ENCODE measurements around the gene AGAP1.

Gene AGAP1

DNA sequence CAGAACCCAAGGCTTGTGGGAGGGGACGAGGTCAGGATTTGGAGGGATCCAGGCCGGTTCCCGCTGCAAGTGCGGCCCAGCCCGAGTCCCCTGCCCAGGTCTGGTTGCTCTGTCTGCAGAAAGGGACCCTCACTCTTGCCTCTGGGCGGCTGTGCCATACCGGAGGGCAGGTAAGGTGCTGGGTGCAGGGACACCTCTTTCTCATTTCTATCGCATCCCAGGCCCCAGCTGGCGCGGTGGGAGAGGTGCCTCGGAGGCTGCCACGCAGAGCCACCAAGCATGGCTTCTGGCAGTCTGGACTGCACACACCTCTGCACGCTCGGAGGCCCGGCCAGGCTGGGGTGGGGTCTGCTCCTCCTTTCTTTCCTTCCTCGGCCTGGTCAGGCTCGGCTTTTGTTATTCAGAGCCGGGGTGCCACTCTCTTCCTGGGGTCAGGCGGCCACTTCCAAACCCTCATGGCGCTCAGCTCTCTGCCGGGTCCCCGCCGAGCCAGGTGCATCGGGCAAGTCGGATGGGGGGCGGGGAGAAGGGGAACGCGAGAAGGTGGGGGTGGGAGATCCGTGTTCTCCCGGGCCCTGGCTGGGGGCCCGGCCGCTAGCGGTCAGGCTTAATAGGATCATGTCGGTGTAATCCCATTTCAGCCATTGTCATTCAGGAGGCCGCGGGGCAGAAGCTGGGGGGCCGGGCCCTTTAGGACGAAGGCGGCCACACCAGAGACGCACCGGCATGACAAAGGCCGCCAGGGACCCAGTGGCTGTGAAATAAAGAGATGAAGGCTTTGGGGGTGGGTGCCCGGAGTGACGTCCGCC, 665.3 kb downstream of the AGAP1 start:
- no peak for DNase-seq

DNA sequence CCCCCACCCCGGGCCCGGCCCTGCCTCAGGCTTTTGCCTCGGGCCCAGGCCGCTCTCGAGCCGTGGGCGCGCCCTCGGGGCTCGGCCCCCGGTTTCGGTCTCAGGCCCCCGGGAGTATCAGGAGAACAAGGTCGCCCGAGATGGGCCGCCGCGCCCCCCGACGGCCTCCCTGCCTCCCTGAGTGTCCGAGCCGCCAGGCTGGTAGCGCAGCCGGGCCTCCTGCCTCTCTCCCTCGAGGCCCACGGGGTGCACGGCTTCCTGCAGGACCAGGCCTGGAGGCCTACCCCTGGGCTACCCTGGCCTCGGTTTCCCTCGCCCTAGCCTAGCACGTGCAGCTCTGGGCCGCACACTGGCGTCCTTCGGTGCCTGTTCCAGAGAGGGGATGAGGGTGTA, 665.9 kb downstream of the AGAP1 start:
- DNase-seq = no peak

DNA sequence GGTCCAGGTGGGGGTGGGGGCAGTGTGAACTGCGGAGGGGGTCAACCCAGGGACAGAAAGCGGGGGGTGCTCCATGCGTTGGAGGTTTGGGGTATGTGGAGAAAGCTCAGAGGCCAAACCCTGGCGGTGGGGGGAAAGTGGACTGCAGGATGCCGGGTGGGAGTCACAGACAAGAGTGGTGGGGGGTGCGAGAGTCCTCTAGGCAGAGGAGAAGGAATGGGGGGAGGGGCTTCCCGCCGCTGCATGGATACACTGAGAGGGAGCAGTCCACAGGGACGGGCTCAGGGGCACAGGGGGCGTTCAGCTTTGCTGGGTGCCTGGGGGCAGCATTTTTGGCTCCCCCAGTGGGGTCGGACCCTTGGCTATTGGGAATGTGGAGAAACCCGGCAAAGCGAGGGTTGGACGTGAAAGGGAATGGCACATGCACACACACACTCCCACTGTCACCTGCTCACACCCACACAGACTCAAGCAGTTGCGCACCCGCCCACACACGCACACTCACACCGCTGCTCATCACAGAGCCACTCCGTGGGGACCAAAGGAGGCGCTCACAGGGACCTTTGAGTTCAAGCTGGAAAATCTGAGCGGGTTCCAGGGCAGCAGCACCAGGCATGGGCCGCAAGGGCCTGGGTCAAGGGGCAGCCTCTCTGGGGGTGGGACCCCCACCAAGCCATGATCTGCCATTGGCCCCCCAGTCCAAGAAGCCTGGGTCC, 666.7 kb downstream of the AGAP1 start:
- no peak for DNase-seq

DNA sequence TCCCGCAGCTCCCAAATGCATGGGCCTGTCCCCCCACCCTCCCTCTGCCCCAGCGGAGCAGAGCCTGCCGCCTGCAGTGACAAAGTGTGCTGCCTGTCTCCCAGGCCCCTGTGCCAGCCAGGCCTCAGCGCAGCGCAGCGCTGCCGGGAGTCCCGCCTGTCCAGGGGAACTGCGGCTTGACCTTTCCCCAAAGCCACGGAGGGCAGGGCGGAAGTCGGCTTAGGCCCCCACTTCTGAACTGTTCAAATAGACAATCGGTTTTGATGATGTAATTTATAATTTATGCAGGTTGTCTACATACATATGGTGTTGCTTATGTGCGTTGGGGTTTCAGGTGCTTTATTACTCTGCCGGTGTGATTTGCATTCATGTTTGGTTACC, 667.2 kb downstream of the AGAP1 start:
- DNase-seq = no peak

DNA sequence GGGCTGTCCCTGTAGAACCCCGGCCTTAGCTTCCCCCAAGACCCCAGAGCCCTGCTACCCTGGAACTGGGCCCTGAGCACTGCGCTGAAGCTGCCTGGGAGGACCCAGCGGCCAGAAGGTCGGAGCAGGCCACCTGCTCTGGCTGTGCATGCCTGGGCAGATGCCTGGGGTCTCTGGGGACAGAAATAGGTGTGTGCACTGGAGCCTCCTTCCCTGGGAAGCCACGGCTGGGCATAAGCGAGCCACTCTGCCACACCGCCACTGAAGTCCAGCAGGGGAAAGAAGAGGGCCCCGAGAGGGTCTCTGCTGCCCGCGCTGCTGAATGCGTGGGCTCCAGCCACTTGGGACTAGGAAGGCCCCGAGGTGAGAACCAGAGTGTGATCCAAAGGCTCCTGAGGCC, 667.7 kb downstream of the AGAP1 start:
- DNase-seq = no peak

DNA sequence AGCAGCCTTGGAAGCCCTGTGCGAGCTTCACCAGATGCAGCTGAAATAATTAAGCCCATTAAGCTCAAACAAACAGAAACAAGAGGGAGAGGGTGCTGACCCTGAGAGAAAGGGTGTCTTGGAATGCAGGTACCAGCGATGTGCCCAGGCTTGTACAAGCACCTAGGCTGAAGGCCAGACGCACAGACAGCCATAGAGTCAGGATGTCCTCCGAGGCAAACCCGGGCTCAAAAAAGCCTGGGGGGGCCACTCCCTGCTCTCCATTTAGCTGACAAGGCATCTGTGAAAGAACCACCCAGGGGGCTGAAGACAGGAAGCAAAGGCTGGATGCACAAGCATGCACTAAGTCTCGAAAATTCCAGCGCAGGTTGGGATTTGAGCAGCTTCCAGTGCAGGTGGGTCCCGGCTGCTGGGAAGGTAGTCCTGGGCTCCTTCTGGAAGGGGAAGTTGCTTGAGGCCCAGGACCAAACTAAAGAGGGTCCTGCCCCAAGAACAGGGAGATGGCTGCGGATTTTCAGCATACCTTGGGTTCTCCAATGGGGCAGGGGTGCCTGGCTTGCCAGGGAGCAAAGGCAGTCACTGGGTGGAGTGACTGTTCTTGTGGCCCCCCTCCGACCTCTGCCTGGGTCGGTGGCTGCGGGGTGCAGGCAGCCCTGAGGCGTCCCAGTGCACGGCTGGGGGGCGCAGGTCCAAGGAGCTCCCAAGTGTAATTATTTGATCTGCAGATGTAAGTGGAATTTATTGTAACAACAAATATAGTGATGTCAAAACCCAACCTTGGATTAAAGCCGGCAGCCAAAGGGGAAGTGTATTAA, 668.4 kb downstream of the AGAP1 start:
- no peak for DNase-seq

DNA sequence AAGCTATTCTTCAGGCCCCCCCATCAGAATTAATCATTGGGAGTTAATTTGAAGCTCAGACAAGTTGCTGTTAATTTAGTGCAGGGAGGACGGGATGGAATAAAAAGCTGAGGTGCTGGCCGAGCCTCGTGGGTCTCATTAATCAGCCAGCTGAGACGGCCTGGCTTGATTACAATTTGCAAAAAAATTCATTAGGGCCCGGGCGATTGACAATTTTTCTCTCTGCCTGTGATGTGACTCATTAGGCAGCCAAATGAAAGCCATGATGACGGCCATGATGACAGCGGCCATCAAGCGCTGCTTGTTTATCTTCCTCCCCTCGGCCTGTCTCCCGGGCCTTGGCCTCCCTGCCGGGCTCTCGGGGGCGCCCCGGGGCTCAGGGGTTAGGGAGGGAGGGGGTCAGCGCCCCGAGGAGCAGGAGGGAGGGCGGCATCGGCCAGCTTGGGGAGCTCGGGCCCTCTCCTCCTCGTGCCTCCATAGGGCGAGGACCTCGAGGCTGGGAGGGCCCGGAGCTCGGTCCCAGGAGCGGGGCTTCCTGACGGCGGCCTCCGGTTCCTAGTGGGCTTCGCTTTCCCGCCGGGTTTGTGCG, 669.1 kb downstream of the AGAP1 start:
- DNase-seq = no peak

DNA sequence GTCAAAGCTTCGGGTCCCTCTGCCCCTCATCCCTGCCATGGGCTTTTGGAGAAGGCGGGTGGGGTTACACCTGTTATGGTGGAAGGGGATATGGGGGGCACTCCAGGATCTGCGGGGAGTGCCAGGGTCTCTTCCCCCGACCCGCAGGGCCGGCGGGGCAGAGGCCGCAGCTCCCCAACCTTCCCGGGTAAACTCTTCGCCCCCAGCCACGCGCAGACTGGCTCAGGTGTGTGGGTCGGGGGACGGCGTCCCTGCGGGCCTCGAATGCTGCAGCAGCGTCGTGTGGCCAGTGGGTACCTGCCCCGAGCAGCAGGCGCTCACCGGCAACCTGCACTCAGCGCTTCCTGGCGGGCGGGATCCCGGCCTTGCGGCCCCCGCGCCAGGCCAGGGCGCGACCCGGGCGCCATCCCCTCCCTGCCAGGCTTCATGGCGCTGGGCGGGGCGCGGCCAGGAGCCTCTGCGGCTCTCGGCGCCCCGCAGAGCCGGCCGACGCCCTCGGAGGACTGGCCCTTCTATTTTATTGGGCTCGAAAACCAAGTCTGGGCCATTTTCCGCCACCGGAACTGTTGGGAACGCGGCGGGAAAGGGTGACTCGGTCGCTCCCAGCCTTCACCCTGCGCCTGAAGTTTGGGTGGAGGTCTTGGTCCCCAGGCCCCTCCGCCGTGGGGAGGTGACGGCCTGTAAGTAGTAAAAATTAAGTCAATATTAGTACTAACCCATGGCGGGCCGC, 669.8 kb downstream of the AGAP1 start:
- DNase-seq = no peak

DNA sequence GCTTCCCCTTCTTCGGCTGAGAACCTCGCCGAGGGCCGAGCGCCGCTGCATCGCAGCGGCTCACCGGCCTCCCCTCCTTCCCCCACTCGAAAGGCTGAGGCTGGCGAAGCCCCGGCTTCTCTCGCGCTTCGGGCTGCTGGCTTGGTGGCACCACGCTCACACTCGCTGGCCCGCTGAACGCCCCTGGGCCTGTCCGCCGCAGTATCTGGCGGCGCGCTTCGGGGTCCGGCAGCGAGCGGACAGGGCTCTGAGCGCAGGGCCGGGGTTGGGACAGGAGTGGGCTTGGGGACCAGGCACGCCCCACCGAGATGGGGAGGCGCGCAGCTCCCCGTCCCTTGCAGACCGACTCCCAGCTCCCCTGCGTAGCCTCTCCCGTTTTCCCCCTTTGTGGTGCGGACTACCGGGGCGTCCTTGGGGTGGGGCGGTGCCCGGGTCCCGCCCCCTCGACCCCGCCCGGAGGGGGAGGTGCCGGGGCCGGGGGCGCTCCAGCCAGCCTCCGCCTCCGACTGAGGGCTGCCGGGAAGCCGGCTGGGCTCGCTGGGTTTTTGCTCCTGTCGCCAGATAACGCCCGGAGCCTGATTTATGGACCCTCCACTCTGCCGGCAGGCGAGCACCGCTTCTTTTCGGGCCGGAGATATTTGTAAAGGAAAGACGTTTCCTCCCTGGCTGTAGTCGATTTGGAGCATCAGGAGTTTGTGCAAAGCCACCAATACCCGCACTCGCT, 670.5 kb downstream of the AGAP1 start:
- DNase-seq = no peak

DNA sequence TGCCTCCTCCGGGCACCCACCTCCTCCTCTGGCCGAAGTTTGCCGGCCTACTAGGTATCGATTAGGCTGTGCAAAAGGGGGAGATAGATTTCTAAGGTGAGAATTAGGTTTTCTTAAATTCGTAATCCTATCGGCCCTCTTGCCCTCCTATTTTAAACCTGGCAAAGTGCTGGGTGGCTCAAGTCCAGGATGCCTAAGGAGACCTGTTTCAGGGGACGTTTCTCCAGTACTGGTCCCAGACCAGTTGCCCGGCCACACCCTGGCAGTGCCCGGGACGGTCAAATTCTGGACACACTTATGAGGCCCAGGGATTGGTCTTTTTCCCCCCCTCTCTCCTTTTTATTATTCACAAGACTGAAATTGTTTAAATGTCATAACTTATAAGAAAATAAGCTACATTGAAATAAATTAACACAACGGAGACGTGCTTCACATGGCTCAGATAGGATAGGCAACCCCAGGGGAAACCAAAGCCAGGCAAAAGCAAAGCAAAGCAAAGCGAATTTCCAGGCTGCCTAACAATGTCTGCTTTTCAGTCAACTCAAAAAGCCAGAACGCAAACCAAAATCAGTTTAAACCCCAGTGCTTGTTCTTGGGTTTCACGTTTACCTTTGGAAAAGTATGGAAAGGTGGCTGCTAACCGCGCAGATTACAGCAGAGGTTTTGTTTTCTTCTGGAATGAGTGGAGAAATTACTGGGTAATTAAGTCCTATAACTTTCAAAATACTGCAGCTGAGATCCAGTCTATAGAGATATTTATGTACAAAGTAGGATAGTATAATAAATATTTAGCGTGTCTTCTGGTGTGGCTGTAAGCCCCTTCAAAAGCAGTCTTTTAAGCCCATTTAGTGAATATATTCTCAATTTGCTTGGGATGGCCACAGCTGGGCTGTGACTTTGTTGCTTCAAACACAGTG, 671.3 kb downstream of the AGAP1 start:
- no peak for DNase-seq

DNA sequence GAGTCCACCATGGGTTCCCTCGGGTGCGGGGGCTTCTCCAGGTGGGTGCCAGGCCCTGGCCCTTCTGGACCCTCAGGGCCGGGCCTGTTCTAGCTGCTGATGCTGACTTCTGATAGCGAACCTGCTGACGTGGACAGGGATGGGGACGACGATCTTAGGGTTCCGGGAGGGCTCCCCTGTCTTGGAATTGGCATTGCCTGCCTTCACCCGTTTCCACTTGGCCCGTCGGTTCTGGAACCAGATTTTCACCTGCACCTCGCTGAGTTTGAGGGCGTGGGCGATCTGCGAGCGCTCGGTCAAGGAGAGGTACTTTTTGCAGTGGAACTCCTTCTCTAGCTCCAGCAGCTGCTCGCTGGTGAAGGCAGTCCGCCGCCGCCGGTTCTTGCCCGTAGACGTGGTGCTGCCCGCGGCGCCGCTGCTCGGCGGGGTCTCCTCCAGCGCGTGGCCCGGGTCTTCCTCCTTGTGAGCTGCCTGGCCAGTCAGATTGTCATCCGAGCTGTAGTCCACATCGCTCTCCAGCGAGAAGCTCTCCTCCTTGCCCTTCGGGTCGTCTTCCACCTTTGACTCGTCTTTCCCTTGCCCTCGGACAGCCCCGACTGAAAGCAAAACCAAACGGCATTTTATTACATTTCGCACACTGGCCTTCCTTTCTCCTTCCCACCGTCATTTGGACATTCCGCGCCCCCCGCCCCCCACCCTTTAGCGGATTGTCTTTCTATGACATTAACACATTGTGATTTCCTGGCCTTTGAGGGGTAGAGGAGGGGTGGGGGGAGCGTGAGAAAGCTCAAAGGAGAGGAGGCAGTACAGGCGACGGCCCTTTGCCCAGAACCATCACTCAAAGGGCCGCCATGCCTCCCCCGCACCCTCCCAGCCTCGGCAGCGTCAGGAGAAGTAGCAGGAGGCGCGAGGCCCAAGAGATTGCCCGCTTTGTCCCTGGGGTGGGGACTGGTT, 672.3 kb downstream of the AGAP1 start:
- DNase-seq = no peak

DNA sequence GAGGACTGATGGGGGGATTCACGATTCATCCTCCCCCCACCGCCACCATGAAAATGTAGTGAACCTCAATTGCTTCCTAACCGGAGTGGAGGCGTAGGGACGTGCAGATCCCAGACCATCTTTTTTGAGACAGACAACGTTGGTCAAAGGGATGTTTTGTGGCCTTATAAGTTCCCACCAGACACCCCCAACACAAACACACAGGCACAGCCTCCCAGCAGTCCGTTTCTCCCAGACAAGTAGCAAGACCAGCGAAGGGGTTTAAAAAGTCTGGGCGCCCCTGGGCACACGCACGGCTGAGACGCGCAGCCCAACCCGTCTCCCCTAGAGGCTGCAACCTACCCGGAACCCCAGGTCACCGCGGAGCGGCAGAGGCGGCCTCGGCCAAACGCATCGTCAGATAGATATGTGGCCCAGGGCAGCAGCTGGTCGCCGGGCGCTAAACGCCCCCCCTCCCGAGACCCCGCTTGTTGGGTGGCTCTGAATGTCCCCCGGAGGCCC, 673.0 kb downstream of the AGAP1 start:
- DNase-seq = no peak

DNA sequence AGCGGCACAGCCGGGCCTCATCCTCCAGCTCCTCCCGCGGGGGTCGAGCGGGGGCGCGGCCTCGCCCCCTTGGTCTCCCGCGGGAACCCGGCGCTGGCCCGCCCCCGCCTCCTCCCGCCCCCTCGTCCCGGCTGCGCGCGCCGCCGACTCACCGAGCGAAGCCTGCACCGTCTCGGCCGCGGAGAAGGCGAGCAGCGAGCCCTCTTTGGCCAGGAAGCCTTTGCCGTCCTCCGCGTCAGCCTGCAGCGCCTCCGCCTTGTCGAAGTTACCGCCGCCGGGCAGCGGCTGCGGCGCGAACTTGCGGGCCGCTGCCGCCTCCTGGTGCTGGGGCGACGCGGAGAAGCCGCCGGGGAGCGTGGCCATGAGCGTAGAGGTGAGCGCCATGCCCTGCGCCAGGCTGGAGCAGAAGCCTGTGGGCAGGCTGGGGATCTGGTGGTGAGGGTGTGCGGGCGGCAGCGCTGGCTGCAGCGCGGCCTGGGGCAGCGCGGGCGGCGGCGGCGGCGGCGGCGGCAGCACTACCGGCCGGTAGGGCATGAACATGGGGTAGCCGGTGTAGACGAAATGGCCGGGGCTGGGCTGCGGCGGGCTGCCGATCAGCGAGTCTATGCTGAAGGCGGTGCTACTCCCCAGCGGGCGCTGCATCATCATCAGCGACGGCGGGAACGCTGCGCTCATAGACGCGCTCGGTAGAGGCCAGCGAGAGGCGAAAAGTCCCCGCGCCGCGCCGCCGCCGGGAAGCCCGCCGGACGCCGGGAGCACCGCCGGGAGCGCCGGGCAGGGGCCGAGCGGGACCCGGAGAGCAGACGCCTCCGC, 673.7 kb downstream of the AGAP1 start:
- no peak for DNase-seq

DNA sequence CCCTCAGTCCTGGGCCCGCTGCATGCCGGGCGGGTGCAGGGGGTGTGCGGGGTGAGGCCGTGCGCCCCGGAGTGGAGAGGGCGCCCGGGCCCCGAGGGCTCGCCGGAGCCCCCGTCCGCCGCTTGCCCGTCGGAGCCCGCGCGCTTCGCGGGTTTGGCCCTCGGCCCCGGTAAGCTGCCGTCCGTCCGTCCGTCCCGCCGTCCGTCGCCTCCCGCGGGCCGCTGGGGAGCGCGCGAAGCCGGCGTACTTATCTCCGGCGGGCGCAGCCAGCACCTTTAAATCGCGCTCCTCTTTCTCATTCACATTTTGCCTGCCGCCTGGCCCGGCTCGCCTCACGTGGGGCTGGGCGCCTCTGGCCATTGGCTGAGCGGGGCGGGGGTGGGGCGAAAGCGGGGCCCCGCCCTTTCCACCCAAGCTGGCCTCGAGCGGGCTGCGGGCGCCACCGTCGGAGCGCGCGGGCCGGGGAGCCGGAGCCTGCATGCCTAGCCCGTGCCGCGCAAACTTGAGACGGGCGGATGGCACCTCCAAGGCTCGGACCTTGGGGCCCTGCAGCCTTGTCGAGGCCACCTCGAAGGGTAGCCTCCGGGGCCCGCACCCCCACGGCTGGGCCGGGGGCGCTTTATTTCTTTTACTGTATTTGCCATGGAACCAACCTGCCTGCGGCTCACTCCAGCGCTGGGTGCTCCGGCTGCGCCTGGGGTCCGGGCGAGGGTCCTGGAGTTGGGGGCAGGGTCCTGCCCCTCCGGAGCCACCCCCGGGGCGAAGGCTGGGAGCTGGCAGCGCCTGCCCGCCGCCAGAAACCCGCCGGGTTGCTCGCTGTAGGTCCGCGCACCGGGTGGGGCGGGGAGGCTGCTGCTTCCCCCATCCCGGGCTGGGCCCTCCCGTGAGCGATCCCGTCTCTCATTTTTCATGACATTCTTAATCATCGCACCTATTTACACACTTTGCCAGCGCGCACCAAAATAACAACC, 674.6 kb downstream of the AGAP1 start, which contains the start of gene GBX2:
GBX2 (minus strand) TSS at position 277 of the 971 bp plus-strand sequence. CDS start 415 bp downstream, outside the sequence.
- DNase-seq = no peak

DNA sequence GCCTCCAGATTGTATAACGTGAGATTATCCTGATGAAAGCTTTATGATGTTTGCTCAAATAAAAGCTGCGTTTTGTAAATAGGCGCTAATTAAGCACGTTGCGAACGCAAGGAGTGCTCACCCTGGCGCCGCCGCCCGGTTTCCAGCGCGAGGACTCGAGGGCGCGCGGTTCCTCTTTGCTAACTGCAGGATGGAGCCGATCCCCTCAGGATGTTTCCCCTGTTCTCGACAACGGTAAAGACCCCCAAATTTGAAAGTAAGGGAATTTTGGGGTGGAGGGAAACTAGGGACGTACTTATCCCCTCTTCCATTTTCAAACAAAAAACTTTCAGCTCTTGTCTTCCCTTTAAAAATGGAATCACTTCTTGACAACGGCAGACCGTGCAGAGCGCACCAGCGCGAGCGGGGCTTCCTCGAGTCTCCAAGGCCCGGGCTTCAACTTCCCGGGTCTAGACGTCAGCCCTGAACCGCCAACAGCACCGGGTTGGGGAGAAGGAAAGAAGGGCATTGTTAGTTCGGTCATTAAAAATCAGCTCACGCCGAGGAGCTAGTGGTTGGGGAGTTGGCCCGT, 675.4 kb downstream of the AGAP1 start:
- DNase-seq = no peak

DNA sequence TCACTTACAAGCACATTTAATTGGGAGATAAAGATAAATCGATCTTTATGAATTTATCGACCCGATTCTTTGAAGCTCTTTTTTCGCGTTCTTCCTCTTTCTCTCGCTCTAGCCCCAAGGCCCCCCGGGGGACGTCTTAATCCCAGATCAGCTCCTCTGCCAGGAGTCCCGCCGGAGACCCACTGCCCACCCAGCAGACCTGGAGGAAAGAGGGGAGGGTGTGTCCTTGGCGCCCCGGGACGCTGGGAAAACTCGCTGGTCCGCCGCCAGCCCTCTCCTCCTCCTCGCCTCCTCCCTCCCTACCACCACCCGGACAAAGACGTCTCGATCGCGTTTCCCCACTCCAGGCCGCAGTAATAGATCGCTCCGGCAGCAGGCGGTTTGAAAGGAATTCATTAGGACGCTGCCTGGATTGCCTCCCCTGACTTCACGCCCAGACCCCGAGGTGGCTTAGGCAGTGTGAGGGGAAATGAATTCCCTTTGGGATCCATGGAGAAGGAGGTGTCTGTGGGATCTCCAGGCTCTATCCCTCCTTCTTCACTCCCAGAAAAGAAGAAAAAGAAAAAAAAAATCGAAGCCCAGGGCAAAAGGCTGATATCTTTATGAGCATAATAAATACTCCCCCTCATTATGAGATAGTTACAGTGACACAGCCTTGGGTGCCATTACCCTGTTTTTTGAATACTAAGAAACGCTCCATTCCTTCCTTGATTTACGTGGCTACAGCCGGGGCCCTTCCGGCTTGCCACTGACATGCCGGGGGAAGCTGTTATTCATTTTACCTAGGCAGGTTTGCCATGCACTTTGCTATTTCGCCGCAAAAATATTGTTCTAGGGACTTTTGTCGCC, 676.1 kb downstream of the AGAP1 start:
- no peak for DNase-seq

All from stimulated activated naive CD4-positive, alpha-beta T cell (primary cell).